Activated CD4-positive, alpha-beta T cell treated with anti-CD3 and anti-CD28 coated beads for 24 hours (primary cell): ENCODE measurements around the gene TRIM72.
"Not testable (repeated sequence)": the region's sequence is repeated elsewhere in the genome, so short reads cannot be mapped to it uniquely, and the experiment has no call there.

Source experiments
- DNase-seq, 2 donors: peaks; one replicate each; pipeline ENCODE4 v3.0.0-alpha.2; 2020; ENCODE audit warnings: low read depth in 2 of 2

The TRIM72 gene

DNA sequence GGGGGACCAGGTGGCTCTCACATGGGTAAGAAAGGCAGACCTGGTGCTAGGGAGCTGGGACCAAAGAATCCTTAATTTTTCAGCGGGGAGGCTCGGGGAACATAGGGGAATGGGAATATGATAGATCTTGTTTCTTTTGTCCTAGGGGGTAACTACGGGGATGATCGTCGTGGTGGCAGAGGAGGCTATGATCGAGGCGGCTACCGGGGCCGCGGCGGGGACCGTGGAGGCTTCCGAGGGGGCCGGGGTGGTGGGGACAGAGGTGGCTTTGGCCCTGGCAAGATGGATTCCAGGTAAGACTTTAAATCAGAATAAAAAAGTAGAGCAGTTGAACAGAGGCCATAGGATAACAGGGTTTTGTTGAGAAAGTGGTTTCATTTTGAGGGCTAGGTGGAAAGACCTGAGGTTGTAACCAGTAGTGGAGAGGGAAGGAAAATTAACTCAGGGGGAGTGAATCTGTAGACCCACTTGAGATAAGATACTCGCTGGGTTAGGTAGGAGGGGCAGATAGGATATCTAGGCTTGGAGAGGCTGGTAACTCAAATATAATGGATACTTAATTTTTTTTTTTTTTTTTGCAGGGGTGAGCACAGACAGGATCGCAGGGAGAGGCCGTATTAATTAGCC is 23.0 kb upstream of the TRIM72 start:
- no peak for DNase-seq

GRCh38 chr16:31191697-31192428 is 22.1 kb upstream of the TRIM72 start:
- DNase-seq = no peak

- no peak for DNase-seq
Observed at GRCh38 chr16:31192856-31193642, 20.9 kb upstream of the TRIM72 start.

DNA sequence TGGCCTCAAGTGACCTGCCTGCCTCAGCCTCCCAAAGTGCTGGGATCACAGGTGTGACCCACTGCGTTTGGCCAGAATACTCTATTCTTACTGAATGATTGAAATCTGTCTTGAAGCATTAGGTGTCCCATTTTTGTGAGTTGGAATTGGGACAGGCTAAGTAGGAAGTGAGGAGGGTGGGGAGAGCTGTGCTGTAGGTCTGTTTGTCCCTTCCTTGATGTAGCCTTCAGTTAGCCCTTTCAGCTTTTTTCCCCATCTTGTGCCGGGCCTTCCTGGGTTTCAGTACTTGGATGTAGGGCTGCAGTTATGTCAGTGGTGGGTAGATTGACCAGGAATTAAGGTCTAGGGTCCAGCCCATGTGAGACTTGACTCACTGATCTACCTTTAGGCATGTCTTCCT is 20.0 kb upstream of the TRIM72 start:
- no peak for DNase-seq

DNA sequence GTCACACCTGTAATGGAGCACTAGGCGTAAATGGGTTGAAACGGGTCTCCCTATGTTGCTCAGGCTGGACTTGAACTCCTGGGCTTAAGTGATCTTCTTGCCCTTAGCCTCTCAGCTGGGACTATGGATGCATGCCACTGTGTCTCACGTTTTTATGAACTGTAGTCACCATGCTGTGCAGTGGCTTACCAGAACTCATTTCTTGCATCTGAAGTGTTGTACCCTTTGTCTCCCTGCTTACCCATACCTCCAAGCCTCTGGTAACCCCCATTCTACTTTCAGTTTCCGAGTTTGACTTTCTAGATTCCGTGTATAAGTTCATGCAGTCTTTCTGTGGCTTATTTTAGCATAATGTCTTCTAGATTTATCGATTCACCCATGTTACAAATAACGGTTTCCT is 19.0 kb upstream of the TRIM72 start:
- DNase-seq = no peak

- DNase-seq = not testable (repeated sequence)
Observed at GRCh38 chr16:31195861-31196260, 18.1 kb upstream of the TRIM72 start.

GRCh38 chr16:31196324-31197088 is 17.4 kb upstream of the TRIM72 start:
- DNase-seq = no peak

GRCh38 chr16:31198207-31198882 is 15.6 kb upstream of the TRIM72 start:
- no peak for DNase-seq

DNA sequence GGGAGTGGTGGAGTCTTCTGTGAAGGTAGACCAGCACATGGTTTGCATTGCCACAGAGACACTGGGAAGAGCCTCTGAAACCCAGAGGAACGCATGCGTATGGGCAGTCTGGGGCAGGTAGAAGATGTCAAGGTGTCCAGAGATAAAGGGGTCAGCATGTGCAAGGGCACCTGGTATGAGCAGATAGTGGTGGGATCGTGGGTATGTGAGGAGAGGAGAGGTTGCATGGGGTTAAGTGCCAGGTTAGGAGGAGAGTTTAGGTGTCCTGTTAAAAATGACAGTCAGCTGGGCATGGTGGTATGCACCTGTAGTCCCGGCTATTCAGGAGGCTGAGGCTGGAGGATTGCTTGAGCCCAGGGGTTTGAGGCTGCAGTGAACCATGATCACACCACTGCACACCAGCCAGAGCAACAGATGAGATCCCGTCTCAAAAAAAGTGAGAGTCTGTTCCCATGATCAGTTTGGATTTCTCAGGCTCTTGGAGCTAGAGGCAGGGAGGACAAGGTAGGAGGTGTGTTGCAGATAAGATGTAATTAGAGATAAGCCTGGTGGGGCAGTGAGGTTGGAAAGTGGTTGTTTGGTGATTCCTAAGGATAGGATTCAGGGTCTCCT is 14.4 kb upstream of the TRIM72 start:
- no peak for DNase-seq

DNA sequence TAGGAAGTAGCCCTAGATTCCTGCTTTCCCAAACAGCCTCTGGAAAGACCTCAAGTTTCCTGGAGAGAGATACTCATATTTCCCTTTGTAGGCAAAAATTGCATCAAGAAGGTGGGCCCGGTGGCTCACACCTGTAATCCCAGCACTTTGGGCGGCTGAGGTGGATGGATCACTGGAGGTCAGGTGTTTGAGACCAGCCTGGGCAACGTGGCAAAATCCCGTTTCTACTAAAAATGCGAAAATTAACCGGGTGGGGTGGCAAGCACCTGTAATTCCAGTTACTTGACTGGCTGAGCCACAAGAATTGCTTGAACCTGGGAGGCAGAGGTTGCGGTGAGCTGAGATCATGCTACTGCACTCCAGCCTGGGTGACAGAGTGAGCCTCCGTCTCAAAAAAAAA is 13.8 kb upstream of the TRIM72 start:
- not testable (repeated sequence) for DNase-seq

DNA sequence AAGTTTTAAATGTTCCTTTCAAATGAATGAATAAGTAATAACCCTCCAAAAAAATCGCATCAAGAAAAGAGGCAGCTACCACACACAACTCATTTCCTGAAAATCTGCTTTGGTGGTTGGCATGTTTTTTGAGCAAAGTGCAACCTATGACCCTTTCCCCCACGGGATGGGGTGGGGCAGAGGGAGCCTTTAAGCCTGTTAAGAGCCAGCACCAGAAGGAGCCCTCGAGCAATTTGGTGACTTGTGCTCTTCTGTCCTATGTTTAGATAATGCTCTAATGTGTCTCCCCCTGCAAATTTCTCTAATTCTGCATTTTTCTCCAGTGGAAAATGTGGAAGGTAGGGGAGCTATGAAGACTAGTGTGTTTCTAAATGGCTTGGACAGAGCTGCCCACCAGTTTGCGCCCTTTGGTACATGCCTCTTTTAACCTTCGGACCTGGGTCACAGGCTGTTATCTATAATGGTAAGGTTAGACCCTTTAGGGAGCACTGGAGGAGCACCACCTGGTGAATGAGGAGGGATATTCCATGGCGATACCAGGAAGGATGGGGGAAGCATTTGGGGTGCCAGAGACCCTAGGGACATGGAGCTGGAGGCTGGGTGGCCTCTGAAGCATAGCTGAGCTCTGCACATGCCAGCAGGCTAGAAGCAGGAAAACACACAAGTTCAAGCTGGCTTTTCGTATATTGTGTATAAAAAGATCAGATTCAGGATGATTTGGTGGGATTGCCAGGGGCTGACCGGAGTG is 12.9 kb upstream of the TRIM72 start:
- DNase-seq = no peak

DNA sequence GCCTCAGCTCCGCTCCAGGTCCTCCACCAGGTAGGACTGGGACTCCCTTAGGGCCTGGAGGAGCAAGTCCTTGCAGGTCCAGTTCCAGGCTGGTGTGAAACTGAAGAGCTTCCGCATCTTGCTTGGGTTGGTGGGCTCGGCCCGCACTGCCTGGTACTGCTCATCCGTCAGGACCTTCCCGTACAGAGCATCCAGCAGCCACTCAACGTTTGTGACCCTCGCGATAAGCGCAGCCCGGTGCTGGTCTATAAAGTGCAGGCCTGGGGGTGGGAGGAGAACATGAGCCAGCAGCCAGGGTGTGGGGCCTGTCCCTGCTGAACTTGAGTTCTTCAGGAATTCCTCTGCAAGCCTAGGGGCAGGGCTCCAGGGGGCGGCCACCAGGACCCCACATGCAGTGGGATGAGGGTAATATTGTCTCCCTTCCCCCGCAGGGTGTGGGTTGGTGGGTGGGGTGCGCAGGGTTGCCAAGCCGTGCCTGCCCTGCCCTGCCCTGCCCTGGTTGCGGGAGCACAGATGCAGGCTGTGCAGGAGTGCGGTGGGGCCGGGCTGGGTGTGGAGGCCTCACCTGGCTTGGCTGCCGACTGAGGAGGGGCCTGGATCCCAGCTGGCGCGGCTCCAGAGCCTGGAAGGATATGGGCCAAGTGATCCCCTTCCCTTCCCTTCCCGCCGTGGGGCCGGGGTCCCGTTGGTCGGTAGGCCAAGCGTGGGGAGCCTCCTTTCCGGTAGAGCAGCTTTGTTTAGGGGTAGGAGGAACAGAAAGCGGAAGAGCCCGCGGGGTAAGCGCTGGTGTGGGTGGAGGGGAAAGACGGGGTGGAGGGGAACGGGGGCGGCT is 12.1 kb upstream of the TRIM72 start:
- no peak for DNase-seq

DNA sequence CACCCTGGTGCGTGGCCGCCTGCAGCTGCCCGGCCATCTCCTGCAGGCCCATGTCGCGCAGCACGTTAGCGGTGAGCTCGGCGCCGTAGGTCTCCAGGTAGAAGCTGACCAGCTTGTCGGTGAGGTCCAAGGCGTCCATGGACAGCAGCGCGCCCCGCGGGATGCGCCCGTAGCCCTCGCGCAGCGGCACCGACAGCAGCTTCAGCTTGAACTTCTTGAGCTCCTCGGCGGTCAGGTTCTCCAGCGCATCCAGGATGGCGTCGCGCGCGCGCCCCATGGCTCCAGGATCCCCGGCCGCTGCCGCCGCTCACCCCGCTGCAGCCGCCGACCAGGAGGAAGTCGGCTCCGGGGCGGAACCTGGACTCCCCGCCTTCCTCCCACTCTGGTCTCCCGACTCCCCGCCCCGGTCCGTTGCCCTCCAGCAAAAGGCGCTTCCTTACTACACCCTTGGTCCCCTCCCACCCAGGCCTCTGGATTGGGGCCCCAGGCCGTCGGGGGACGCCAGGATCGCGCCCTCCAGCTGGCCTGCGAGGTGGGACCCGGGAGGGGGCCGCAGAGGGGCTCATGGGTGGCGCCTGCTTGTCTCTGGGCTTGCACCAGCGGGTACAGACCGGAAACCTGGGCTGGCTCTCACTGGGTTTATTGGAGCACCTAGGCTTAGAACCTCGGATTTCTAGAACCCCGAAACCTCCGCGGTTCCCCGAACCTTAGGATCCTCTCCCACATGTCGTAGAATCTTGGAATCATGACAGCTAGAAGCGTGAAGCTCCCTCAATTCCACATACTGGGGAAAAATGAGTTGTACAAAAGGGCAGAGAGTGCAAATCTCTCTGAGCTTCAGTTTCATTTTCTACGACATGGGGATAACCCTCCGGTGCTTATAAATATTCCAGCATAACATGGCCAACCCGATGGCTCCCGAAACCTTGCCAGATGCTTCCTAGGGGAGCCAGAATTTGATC is 11.2 kb upstream of the TRIM72 start, which contains the start of gene PYCARD:
PYCARD (minus strand) TSS at position 347 of the 962 bp plus-strand sequence; CDS start at position 277, 70 bp downstream.
- DNase-seq = no peak

DNA sequence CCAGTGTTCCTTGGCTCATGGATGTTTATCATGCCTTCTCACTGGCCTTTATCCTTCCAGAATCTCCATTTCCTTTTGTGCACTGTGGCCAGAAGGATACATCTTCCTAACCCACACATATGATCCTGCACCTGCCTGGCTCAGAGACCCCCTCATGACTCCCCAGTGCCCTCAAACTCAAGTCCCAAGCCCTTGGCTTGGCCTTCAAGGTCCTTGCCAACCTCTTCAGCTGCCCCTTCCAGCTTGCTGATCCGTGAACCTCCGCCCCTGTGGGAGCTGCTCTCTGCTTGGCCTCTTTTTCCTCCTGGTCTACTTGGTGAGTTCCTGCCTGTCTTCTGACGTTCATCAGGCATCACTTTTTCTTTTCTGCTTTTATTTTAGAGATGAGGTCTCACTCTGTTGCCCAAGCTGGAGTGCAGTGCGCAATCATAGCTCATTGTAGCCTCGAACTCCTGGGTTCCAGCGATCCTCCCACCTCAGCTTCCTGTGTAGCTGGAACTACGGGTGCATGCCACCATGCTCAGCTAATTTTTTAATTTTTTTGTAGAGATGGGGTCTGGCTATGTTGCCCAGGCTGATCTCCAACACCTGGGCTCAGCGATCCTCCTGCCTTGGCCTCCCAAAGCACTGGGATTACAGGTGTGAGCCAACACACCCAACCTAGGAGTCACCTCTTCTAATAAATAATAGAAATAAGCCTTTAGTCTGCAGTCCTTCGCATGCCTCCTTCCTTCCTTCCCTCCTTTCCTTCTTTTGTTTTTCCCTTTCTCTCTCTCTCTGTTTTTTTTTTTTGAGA is 8.8 kb upstream of the TRIM72 start:
- no peak for DNase-seq

DNA sequence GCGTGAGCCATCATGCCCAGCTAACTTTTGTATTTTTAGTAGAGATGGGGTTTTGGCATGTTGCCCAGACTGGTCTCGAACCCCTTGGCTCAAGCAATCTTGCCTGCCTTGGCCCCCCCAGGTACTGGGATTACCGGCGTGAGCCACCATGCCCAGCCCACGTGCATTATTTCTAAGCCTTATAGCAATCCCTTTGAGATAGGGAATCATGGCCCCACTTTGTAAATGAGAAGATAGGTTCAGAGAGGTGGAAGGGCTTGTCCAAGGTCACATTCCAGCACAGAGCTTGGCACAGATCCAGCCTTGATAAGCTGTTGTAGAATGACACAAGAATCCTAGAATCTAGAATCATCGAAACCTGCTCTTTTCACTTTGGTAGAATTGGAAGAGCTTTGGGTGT is 7.1 kb upstream of the TRIM72 start:
- DNase-seq = no peak

GRCh38 chr16:31213342-31213741 is 577 bp upstream of the TRIM72 start:
- DNase-seq = no peak

DNA sequence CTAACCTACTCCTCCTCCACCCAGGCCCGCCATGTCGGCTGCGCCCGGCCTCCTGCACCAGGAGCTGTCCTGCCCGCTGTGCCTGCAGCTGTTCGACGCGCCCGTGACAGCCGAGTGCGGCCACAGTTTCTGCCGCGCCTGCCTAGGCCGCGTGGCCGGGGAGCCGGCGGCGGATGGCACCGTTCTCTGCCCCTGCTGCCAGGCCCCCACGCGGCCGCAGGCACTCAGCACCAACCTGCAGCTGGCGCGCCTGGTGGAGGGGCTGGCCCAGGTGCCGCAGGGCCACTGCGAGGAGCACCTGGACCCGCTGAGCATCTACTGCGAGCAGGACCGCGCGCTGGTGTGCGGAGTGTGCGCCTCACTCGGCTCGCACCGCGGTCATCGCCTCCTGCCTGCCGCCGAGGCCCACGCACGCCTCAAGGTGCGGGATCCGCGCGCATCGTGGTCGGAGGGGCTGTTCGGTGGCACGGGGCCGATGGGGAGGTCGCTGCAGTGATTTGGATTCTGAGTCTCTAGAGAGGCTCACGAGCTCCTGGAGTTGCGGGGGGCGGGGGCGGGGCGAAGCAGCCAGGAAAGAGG is 878 bp downstream of the TRIM72 start:
- no peak for DNase-seq
